ENCODE measurements around the gene PRRG3.
"Not testable (repeated sequence)": the region's sequence is repeated elsewhere in the genome, so short reads cannot be mapped to it uniquely, and the experiment has no call there.

PRRG3 gene

DNA sequence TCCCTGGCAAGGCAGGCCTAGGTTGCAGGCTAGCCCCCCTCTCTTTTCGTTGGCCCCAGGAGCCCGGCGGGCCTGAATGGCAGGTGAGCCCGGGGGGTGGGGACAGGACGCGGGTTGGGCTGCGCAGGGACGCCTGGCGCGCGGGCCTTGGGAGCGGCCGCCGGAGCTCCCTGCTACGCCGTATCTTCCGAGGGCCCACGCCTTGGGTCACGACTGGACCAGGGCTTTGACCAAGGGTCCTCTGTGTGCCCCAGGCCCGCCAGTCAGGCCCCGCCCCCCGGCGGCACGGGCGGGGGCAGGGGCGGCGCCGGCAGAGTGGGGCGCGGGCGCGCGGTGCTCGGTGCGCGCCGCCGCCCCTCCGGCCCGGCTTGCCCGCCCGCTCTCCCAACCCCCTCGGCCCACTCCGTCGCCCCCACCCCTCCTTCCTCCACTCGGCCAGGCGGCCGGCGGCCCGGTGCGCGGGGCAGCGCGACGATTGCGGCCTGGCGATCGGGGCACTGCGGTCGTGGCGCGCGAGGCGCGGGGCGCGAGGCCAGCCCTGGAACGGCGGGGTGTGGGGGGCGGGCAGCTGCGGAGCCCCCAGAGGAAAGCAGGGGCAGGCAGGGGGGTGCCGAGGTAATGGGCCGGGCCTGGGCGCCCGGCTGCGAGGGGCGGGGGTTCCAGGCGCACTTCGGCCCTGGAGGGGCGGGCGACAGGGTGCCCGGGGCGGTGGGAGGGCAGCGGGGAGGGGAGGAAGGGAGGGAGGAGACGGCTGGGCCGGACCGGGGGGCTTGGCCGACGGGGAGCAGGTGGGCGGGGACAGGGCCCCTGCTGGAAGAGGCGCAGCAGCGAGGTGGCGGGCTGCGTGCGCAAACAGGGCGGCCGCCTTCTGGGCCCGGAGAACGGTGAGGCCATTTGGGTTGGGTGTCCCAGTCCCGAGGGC is at the start of gene PRRG3:
PRRG3 (plus strand) TSS at position 798 of the 922 bp plus-strand sequence. CDS start 3,357 bp downstream, outside the sequence.
- DNase-seq (ENCODE audit: low read depth in 3 of 3): no peak

DNA sequence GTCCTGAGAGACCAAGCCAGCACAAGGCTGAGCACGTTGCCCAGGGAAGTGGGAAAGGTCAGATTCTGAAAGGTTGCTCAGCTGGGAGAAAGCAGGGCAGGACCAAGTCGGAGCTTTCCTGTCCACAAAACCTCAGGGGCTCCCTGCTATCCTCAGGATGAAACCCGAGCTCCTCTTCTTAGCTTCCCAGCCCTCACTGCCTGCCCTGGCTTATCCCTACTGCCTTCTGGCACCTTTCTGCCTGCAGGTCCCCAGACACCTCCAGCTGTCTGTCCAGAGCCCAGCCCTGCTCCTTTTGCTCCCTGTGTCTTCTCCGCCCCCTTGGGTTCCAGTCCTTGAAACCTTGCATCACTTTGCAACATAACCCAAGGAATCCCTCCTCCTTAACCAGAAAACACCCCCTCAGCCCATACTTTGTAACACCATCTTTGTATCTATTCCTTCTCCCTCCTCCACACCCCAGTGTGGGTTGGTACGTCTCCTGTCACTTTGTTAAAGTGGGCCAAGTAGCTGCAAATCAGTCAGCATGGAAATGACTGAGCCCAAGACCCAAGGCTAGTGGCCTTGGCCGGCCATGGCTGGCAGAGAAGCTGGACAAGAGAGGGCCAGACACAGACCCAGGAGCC is 20.0 kb upstream of the PRRG3 start:
- no peak for DNase-seq (ENCODE audit: low read depth in 3 of 3)

DNA sequence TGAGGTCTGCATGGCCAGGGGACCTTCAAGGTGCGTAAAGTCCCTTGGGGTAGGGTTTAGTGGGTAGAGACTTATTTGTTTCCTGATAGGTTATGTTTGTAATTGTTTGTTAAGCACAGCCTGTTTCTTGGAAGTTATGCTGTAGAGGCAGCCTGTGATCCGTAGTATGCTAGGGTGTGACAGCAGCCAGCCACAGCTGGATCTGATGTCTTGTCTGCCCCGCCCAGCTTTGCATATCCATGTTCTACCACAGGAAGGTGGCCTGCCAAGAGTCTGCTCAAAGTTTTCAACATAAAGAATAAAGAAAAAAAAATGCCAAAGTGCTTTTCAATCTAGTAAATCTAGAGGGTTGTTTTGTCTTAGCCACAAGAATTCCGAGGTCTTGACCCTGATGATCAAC is 19.1 kb upstream of the PRRG3 start:
- DNase-seq (ENCODE audit: low read depth in 3 of 3): no peak

GRCh38 chrX:151679798-151680402 is 15.4 kb upstream of the PRRG3 start:
- DNase-seq (ENCODE audit: low read depth in 3 of 3): no peak

- DNase-seq (ENCODE audit: low read depth in 3 of 3): peak; percentile 26 to 57 (median 35)
These were observed 14.5 kb upstream of the PRRG3 start for GRCh38 chrX:151680805-151681204.

DNA sequence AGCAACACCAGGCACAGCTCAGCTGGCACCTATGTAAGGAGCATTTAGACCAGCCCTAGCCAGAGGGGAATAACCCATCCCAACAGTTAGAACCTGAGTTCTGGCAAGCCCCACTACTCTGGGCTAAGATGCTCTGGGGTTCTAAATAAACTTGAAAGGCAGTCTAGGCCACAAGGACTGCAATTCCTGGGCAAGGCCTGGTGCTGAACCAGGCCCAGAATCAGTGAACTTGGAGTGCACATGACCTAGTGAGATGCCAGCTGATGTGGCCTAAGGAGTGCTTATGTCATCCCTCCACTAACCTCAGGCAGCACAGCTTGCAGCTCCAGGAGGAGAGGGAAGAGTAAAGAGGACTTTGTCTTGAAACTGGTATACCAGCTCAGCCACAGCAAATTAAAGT is 7.6 kb upstream of the PRRG3 start:
- no peak for DNase-seq (ENCODE audit: low read depth in 3 of 3)

DNA sequence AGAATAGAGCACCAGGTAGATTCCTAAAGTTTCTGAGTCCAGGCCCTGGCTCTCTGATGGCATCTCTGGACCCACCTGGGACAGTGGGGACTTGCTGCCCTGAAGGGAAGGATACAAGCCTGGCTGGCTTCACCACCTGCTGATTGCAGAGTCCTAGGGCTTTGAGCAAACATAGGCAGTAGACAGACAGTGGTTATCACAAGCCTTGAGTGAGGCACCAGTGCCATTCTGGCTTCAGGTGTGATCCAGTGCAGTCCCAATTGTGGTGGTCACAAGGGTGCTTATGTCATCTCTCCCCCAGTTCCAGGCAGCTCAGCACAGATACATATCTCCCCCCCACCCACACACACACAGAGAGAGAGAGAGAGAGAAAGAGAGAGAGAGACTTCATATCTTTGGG is 6.6 kb upstream of the PRRG3 start:
- no peak for DNase-seq (ENCODE audit: low read depth in 3 of 3)

DNA sequence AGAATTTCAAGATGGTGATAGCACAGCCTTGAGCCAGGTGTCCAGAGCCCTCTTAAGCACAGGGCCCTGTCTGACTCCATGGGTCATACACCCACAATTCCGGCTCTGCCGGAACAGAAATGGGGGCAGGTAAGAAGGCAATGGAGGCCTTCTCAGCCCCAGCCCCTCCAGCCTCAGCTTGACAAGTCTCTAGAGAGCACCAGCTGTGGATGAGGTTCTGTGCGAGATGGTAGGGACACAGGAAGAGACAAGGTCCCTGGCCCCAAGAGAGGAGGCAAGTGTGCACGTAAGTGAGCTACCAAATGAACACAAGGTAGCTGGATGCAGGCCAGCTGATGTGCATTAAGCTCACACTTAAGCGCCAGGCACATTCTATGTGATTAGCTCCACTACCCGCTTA is 2.4 kb upstream of the PRRG3 start:
- no peak for DNase-seq (ENCODE audit: low read depth in 3 of 3)

DNA sequence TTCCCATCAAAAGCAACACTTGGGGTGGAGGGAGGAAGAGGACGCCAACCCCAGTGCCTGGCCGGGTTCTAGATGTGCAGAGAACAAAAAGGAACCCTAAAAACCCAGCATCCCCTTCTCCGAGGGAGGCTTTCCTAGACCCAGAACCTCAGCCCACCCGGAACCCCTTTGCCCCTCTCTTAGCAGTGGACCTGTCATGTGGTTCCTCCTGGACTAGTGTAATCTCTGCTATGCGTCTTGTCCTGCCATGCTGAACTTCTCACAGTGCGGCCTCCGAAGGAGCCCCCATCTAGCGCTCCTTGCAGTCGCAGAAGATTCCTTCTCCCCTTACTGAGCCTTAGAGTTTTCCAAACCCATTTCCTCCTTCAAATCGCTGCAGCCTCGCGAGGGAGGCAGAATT is 1.1 kb upstream of the PRRG3 start:
- no peak for DNase-seq (ENCODE audit: low read depth in 3 of 3)

DNA sequence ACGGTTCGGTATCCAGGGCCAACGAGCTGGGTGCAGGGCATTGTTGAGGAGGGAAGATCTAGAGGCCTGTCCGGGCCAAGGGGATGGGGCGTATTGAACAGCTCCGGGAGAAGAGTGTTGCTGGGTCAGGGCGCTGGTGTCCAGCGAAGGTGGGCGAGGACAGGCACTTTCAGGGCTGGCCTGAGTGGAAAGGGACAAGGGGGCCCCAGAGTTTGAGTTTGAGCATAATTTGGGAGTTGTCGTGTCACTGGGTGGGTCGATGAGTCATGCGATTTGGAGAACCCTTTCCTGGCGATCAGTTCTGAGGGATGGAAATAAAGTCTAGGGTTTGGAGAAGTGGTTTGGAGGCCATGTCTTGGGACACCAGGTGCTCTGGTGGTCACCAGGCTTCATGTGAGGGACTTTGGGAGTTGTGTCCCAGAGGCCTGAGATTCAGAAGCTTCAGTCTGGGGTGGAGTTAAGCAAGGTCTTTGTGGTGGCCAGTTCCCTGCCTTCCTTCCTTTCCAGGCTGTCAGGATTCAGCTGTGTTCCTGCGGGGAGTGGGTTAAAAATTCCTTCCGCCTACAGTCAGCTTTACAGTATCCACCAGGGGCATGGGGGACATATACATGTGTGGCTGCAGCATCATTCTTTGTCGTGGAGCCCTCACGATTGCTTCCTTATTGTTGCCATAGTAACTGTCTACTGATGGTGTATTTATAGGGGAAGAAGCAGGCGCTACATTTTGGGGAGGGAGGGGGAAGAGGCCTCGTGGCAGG is 504 bp downstream of the PRRG3 start:
- no peak for DNase-seq (ENCODE audit: low read depth in 3 of 3)

DNA sequence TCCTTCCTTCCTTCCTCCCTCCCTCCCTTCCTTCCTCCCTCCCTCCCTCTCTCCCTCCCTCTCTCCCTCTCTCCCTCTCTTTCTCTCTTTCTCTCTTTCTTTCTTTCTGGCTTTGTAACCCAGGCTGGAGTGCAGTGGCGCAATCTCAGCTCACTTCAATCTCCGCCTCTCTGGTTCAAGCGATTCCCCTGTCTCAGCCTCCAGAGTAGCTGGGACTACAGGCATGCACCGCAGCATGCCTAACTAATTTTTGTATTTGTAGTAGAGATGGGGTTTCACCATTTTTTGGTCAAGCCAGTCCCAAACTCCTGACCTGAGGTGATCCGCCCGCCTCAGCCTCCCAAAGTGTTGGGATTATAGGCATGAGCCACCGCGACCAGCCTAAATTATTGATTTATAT is 1.8 kb downstream of the PRRG3 start:
- DNase-seq (ENCODE audit: low read depth in 3 of 3): not testable (repeated sequence)

DNA sequence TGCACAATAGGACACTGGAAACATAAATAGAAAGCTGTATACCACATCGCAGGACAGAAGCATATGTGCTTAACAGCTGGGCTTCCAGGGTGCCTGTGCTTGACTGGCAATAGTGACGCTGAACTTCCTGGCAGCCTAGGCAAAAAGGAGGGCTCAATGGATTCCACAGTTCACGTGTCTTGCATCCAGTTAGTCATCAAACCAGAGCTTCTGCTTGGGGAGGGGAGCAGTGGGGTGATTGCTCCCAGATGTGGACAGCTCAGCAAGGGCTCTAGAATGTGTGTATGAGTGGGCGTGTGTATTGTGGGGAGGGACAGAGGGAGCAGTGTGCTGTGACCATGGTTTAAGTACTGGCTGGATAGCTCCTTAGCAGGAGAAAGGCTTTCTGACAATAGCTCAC is 2.3 kb downstream of the PRRG3 start:
- DNase-seq (ENCODE audit: low read depth in 3 of 3): no peak

- DNase-seq (ENCODE audit: low read depth in 3 of 3): no peak
These were observed 3.2 kb downstream of the PRRG3 start for GRCh38 chrX:151698485-151698884.

DNA sequence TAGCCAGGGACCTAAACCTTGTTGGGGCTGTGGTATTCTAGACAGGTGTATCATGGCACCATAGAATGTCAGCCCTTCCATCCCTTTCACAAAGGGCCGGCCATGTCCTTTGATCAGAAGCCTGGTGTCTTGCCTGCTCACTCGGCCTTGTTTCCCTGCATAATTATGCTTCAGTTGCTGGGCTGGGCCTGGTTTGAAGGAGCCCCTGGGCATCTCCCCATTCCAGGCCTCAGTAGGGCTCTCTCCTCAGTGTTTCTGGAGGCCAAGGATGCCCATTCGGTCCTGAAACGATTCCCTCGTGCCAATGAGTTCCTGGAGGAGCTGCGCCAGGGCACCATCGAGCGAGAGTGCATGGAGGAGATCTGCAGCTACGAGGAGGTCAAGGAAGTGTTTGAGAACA is 4.5 kb downstream of the PRRG3 start:
- DNase-seq (ENCODE audit: low read depth in 3 of 3): no peak

DNA sequence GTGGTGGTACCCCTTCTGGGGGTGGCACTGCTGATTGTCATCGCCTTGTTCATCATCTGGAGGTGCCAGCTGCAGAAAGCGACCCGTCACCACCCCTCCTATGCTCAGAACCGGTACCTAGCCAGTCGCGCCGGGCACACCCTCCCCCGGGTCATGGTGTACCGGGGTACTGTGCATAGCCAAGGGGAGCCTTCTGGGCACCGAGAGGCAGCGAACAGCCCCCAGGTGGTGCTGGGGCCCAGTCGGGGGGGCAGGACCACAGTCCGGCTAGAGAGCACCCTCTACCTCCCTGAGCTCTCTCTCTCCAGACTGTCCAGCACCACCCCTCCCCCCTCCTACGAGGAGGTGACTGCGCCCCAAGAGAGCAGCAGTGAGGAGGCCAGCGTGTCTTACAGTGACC is 5.3 kb downstream of the PRRG3 start:
- no peak for DNase-seq (ENCODE audit: low read depth in 3 of 3)

GRCh38 chrX:151701071-151701470 is 5.8 kb downstream of the PRRG3 start:
- DNase-seq (ENCODE audit: low read depth in 3 of 3): no peak

GRCh38 chrX:151701531-151701930 is 6.3 kb downstream of the PRRG3 start:
- DNase-seq (ENCODE audit: low read depth in 3 of 3): no peak

DNA sequence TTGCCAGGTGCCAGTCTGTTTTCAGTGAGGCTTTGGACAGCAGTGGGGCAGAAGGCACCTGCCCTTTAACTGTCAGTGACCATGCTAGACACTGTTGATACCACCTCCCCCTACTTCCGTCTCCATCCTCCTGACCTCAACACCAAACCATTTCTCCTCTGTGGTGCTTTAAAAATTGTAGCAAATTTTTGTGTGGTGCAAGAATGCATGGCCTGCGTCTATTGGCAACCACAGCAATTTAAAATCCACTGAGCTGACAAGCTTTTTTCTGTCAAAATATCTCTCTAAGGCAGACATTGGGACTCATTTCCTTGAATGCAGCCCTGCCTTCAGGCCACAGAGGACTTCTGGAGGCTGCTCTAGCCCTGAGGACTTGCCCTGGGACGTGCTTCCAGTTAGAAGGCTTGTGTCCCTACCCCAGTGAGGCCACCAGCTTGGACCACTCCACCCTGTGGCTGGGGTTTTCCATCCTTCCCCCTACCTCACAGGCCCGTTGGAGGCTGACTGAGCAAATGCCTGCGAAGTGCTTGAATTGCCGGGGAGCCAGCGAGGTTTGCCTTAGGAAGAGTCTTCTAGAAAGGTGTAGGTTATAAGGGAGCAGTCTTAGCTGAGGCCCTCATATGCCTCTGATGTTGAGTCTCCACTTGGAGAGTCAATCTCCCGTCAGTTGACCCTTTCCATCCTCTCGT is 6.9 kb downstream of the PRRG3 start:
- no peak for DNase-seq (ENCODE audit: low read depth in 3 of 3)

DNA sequence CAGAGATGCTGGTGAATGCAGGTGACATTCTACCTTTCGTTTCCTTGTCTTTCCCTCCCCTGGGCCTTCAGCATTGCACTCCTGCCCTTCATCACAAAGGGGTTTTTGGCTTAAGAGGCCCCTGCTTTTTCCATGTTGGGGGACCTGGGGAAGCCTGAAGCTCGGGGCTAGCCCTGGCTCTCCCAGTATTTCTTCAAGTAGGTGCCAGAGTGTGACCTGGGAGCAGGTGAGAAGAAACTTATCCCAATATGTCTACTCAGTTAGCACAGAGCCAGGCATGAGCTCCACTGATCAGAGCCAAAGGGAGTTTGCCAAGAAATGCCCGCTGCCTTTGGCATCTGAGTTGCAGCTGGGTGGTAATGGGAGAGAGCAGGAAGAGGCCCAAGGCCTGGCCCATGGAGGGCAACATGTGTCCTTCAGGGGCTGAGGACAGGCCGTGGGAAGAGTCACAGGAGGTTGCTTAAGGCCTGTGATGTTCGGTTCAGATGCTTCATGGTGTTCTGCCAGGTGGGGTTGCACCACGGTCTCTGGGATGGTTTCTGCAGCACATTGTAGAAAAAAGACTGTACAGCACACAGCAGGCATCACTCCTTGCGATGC is 7.6 kb downstream of the PRRG3 start:
- no peak for DNase-seq (ENCODE audit: low read depth in 3 of 3)

DNA sequence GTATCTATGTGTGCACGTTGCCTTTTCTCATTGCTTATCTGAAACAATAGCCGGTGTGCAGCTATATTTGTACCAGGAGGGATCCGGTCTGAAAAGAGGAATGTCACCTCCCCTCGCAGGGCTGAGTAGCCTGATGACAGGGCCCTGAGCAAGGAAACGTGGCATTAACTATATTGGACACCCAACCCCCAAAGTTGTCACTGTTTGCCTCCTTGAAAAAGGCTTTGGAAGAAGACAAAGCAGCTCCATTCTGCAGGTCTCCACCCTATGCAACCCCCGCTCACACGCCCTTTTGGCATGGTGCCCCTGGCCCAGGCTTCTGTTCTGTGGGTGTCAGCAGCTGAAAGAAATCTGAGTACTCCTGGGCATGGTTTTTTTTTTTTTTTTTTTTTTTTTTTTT is 8.2 kb downstream of the PRRG3 start:
- no peak for DNase-seq (ENCODE audit: low read depth in 3 of 3)

DNA sequence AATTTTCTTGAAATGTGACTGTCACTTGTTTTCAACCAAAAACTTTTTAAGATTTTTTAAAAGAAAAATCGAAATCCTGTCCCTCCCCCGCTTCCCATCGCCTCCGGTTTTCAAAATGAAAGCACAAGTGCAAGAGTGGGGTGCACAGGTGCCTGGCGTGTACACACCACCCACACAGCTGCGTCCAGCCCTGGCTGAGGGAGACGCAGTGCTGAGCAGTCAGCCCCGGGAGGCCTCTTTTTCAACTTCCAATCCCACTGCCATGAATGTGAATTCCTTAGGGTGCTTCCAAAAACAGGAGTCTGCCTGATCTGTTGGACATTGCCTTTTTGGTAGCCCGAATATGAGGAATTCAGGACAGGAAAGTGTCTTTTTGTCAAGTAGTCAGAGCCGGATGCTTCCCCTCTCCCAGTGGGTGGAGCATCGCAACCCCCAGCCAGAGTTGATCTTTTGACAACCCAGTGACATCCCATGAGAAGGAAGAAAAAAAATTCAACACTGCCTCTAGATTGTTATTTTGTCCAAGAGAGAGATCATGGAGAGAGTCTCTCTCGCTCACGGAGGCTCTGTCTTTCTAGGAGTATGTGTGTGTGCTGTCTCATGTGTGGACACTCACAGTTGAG is 8.9 kb downstream of the PRRG3 start:
- no peak for DNase-seq (ENCODE audit: low read depth in 3 of 3)
